Hematopoietic multipotent progenitor cell treated with erythropoietin and hydrocortisone succinate and interleukin-3 and kit ligand, for 17 days (in vitro differentiated cells): ENCODE measurements around the gene NCAPH2.

Source experiments
- DNase-seq: peaks from one replicate; pipeline ENCODE4 v3.0.0-alpha.2; 2015; ENCODE audit warnings: low spot score

Gene NCAPH2

GRCh38 chr22:50490531-50491308 lies 17.3 kb upstream of the NCAPH2 start:
- DNase-seq: no peak

DNA sequence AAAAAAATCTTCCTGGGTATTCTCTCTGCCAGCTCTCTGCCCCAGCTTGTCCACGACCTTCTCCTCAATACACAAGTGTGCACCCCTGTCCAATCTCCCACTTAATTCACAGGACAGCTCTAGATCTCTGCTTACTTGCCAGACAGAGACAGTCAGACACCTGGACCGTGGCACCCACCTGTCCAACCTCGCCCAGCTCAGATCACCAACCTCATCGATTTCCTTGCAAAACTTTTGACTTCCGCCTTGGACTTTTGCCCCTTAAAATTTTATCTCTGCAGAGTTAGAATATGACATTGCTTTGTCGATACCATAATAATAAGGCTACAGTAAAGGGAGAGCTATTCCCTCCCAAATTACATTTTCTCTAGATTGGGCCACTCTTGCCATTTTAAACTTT lies 10.9 kb upstream of the NCAPH2 start:
- DNase-seq: no peak

GRCh38 chr22:50498322-50498890 lies 9.6 kb upstream of the NCAPH2 start:
- DNase-seq: peak; percentile 45

DNA sequence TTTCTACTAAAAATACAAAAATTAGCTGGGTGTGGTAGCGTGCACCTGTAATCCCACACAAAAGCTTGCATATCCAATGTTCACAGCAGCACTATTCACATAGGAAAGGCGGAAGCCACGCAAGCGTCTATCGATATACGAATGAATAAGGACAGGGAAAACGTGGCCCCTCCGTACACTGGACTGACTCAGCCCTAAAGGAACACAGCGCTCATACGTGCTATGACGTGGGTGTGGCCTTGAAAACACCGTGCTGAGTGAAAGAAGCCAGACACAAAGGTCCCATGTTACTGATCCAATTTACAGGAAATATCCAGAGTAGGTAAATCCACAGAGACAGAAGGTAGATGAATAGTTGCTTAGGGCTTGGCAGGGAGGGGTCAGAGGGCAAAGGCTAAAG lies 7.6 kb upstream of the NCAPH2 start:
- no peak for DNase-seq

- DNase-seq: no peak
These were observed 5.9 kb upstream of the NCAPH2 start for GRCh38 chr22:50502096-50502495.

- DNase-seq: no peak
These were observed 5.2 kb upstream of the NCAPH2 start for GRCh38 chr22:50502628-50503474.

GRCh38 chr22:50503475-50504145 lies 4.4 kb upstream of the NCAPH2 start:
- no peak for DNase-seq

GRCh38 chr22:50504369-50505211 lies 3.4 kb upstream of the NCAPH2 start:
- no peak for DNase-seq

DNA sequence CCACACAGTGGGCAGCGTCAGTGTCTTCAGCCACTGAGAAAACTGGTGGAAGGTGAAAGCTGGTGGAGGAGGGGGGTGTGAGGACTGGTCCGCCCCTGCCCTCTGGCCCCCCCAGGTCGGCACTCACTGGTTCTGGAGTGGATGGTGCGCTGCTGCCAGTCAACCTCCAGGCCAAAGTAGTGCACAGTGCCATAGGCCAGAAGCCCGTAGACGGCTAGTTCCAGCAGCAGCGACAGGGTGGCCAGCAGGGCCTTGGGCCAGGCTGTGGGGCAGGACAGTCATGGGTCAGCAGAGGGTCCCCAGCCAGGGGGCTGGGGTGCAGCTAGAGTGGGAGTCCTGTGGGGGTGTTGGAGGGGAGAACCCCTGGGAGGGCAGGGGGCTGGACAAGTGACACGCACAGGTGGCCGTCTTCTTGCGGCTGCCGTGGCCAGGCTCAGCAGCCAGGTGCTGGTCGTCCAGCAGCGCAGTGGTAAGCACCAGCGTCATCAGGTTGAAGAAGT lies 2.7 kb upstream of the NCAPH2 start:
- no peak for DNase-seq

- DNase-seq: no peak
These were observed 2.0 kb upstream of the NCAPH2 start for GRCh38 chr22:50505776-50506610.

GRCh38 chr22:50506611-50507420 lies 1.2 kb upstream of the NCAPH2 start:
- no peak for DNase-seq

DNA sequence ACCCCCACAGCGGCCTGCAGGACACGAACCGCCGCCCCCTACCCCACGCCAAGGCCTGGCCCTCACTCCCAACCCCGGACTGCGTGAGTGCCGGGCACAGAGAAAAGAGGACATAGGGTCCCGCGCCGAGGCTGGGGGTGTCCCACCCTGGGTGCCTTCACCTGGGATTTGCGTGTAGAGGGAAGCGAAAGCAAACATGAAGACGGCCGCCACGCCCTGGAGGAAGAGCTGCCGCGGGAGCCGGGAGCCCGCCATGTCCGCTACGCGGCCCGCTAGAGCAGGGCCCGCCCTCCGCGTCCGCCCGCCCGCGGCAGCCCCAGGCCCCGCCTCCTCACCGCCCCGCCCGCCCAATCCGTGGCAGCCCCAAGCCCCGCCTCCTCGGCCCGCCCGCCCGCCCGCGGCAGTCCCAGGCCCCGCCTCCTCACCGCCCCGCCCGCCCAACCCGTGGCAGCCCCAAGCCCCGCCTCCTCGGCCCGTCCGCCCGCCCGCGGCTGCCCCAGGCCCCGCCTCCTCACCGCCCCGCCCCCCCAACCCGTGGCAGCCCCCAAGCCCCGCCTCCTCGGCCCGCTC lies 518 bp upstream of the NCAPH2 start, which contains the start of gene LMF2:
LMF2 (minus strand) TSS at position 282 of the 570 bp plus-strand sequence; CDS start at position 255, 27 bp downstream.
- no peak for DNase-seq

DNA sequence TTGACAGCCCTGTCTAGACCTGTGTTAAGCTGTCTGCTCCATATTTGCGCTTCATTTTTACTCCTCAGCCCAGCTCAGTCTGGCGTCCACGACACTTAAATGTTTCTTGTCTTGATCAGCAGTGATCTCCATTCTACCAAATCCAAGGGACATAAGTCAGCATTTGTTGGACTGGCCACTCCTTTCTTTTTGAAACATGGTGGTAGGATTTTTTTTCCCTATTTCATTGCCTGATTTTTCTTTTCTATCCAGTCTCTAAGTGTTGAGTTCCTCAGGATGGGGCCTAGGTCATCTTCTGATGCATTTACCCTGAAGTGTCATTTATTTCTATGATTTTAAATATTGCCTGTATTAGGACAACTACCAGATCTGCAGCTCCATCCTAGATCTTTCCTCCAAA lies 873 bp downstream of the NCAPH2 start:
- no peak for DNase-seq

DNA sequence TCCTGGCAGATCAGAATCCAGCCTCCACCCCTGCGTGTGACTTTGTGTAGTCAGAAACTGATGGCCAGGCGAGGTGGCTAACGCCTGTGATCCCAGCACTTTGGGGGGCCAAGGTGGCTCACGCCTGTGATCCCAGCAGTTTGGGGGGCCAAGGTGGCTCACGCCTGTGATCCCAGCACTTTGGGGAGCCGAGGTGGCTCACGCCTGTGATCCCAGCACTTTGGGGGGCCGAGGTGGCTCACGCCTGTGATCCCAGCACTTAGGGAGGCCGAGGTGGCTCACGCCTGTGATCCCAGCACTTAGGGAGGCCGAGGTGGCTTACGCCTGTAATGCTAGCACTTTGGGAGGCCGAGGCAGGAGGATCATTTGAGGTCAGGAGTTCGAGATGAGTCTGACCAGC lies 5.2 kb downstream of the NCAPH2 start:
- DNase-seq: no peak

- DNase-seq: no peak
These were observed 8.0 kb downstream of the NCAPH2 start for GRCh38 chr22:50516068-50516467.

DNA sequence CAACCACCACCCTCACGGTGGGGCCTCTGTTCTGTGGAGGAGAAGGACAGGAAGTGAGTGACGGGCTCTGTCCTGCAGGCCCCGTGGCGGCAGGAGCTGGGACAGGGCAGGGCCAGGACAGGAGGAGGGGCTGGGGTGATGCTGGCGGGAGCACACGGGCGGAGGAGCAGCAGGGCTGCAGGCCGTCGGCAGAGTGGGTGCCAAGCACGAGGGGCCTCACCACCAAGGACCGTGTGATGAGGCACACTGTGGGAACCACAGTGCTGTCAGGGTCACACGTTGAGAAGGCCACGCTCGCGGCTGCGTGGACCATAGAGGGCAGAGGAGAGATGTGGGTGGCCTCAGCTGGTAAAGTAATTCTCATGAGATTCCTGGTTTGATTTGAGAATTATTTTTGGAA lies 8.9 kb downstream of the NCAPH2 start:
- DNase-seq: no peak

GRCh38 chr22:50517495-50518260 lies 9.7 kb downstream of the NCAPH2 start:
- no peak for DNase-seq

DNA sequence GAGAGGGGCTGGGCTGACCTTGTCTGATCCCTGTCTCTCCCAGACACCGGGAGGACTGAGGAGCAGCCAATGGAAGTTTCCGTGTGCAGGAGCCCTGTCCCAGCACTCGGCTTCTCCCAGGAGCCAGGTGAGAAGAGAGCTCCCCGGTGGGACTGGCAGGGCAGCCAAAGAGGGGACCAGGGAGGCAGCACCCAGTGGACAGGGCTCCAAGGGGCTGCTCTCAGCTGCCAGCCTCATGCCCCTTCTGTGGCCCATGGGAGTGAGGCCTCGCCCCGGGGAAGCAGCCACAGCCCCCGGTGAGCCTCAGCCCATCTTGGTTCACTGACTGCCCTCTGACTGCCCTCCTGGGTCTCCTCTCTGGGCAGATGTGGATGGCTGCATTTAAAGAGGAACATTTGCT lies 10.6 kb downstream of the NCAPH2 start:
- no peak for DNase-seq
